Measurements from ENCODE around the gene POLR2I.

Gene POLR2I

DNA sequence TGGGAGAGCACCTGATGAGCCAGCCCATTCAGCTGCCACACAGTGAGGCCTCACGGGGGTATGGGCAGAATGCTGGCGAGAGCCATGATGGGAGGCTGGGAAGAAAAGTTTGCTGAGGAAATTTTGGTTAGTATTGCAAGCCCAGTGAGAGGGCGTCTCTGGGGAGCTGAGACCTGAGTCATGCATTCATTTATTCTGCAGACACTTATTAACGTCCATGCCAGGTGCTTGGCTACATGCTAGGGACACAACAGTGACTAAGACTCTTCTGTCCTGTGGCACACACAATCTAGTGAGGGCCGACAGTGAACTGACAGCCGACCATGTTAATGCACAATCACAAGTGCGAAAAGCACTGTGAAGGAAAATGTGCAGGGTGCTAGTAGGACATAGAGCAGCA is 32.8 kb downstream of the POLR2I start:
- Histone ChIP-seq H3K36me3 (ENCODE audit: control insufficient read depth in 2 of 2, insufficient read depth in 1 of 2, low read length in 2 of 2) (peaks cover 77 to 96% of the 10 kb centered on the region in 2 experiments), H3K4me3 (ENCODE audit: low read depth, low read length) (no peak overlapping the region), H3K27ac (ENCODE audit: extremely low read depth, low read depth, low read length) (no peak overlapping the region), H3K9me3 (ENCODE audit: control insufficient read depth, insufficient read depth, low read depth, low read length) (no peaks in the 10 kb centered on the region), H3K4me1 (ENCODE audit: control insufficient read depth, insufficient read depth, low read length) (0 out of 2 replicates have a peak, but pooled peaks cover 2% of the 10 kb centered on the region)
- ChIA-PET POLR2A (interaction anchor here (0.6 to 1.2 kb wide), 2 partner anchors 10 to 1393 kb away, joined by 3 to 4 read pairs; no protein-coding TSS in a partner anchor), CTCF (interaction anchor here (0.6 to 2.5 kb wide), 3 partner anchors 11 to 191 kb away, joined by 3 to 8 read pairs (median 3); no protein-coding TSS in a partner anchor)
- TF ChIP-seq ZNF660 (tag by site-specific recombination; IDR thresholded peaks at IDR 0.05), result no peak
- TF ChIP-seq KLF8 (tag by site-specific recombination; IDR thresholded peaks at IDR 0.05), result no peak
- TF ChIP-seq, protein P1, sequence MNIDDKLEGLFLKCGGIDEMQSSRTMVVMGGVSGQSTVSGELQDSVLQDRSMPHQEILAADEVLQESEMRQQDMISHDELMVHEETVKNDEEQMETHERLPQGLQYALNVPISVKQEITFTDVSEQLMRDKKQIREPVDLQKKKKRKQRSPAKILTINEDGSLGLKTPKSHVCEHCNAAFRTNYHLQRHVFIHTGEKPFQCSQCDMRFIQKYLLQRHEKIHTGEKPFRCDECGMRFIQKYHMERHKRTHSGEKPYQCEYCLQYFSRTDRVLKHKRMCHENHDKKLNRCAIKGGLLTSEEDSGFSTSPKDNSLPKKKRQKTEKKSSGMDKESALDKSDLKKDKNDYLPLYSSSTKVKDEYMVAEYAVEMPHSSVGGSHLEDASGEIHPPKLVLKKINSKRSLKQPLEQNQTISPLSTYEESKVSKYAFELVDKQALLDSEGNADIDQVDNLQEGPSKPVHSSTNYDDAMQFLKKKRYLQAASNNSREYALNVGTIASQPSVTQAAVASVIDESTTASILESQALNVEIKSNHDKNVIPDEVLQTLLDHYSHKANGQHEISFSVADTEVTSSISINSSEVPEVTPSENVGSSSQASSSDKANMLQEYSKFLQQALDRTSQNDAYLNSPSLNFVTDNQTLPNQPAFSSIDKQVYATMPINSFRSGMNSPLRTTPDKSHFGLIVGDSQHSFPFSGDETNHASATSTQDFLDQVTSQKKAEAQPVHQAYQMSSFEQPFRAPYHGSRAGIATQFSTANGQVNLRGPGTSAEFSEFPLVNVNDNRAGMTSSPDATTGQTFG (tag by site-specific recombination; IDR thresholded peaks at IDR 0.05; ENCODE audit: borderline replicate concordance), result no peak

GRCh38 chr19:36081385-36081784 is 33.3 kb downstream of the POLR2I start:
- no peaks in the 10 kb centered on the region for H3K9me3 ChIP-seq (ENCODE audit: control insufficient read depth, insufficient read depth, low read depth, low read length)
- ChIA-PET POLR2A (no interaction called here), CTCF (interaction anchor here (0.6 to 1.4 kb wide), 2 partner anchors 20 to 190 kb away, joined by 3 to 6 read pairs; no protein-coding TSS in a partner anchor)
- H3K4me3 ChIP-seq (ENCODE audit: low read depth, low read length), result no peak overlapping the region
- peaks cover 74 to 96% of the 10 kb centered on the region in 2 experiments for H3K36me3 ChIP-seq (ENCODE audit: control insufficient read depth in 2 of 2, insufficient read depth in 1 of 2, low read length in 2 of 2)
- H3K4me1 ChIP-seq (ENCODE audit: control insufficient read depth, insufficient read depth, low read length), result 0 out of 2 replicates have a peak, but pooled peaks cover 2% of the 10 kb centered on the region
- H3K27ac ChIP-seq (ENCODE audit: extremely low read depth, low read depth, low read length), result 0 out of 2 replicates have a peak overlapping the region, but pooled peaks have one; percentile 1
- TF ChIP-seq ZNF155 (tag by site-specific recombination; IDR thresholded peaks at IDR 0.05) (no peak), KLF17 (tag by site-specific recombination; IDR thresholded peaks at IDR 0.05) (no peak), ZNF138 (tag by site-specific recombination; IDR thresholded peaks at IDR 0.05; ENCODE audit: borderline replicate concordance) (no peak), ZNF341 (tag by site-specific recombination; IDR thresholded peaks at IDR 0.05; ENCODE audit: low read depth) (no peak), ZNF248 (tag by site-specific recombination; IDR thresholded peaks at IDR 0.05) (no peak)

DNA sequence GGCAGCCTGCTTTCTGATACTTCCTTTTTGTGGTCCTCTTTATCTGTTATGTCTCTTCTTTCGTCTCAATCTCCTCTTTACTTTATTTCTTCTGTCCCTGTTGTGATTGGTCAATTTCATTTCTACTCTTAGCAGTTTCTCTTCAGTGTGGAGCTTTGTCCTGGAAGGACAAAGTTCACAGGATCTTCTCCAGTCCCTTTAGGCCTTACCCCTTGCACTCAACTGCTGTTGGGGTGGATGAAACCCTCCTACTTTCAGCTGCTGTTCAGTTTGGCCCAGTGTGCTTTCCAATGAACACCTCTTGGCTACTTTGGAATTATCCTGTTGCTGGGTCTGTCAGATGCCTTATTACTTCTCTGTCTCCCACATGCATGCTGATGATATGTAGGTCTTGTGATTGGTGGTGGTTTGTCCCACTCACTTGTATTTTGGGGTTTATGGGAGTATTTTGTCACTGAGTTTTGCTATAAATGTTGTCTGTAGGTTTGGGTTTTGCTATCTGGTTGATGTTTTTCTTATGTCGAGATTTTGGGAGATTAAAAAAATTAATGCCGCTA is 35.2 kb downstream of the POLR2I start:
- ChIA-PET CTCF (interaction anchor here (0.9 to 1.3 kb wide), 2 partner anchors 8 to 19 kb away, joined by 5 to 6 read pairs; no protein-coding TSS in a partner anchor), POLR2A (interaction anchor here (1.9 kb wide), 1 partner anchor 24 kb away, joined by 4 read pairs; no protein-coding TSS in a partner anchor)
- H3K4me1 ChIP-seq (ENCODE audit: control insufficient read depth, insufficient read depth, low read length), result 0 out of 2 replicates have a peak, but pooled peaks cover 2% of the 10 kb centered on the region
- H3K9me3 ChIP-seq (ENCODE audit: control insufficient read depth, insufficient read depth, low read depth, low read length), result no peaks in the 10 kb centered on the region
- TF ChIP-seq ZNF266 (tag by site-specific recombination; IDR thresholded peaks at IDR 0.05; ENCODE audit: low read depth) (no peak), ZFP41 (tag by site-specific recombination; IDR thresholded peaks at IDR 0.05; ENCODE audit: borderline replicate concordance) (0 out of 2 replicates have a peak, but pooled peaks have one; percentile 2)
- H3K27ac ChIP-seq (ENCODE audit: extremely low read depth, low read depth, low read length), result 0 out of 2 replicates have a peak overlapping the region, but pooled peaks have one; percentile 34
- peaks cover 77 to 96% of the 10 kb centered on the region in 2 experiments for H3K36me3 ChIP-seq (ENCODE audit: control insufficient read depth in 2 of 2, insufficient read depth in 1 of 2, low read length in 2 of 2)
- no peak overlapping the region for H3K4me3 ChIP-seq (ENCODE audit: low read depth, low read length)

- peaks cover 74 to 78% of the 10 kb centered on the region in 2 experiments for H3K36me3 ChIP-seq (ENCODE audit: control insufficient read depth in 2 of 2, insufficient read depth in 1 of 2, low read length in 2 of 2)
- POLR2A ChIA-PET, result interaction anchor here (1.2 to 4.4 kb wide), 4 partner anchors 18 to 55 kb away, joined by 4 to 41 read pairs (median 4); partner anchors contain the start of genes POLR2I, TBCB, THAP8 and WDR62
- no peaks in the 10 kb centered on the region for H3K9me3 ChIP-seq (ENCODE audit: control insufficient read depth, insufficient read depth, low read depth, low read length)
- peaks cover 21% of the 10 kb centered on the region for H3K4me1 ChIP-seq (ENCODE audit: control insufficient read depth, insufficient read depth, low read length)
- no peak overlapping the region for H3K4me3 ChIP-seq (ENCODE audit: low read depth, low read length)
- TF ChIP-seq ZNF311 (tag by site-specific recombination; IDR thresholded peaks at IDR 0.05; ENCODE audit: borderline replicate concordance) (no peak), ZNF473 (tag by site-specific recombination; IDR thresholded peaks at IDR 0.05) (no peak), PRDM1 (tag by site-specific recombination; IDR thresholded peaks at IDR 0.05) (no peak), ZNF175 (tag by site-specific recombination; IDR thresholded peaks at IDR 0.05) (no peak), SCRT1 (tag by site-specific recombination; IDR thresholded peaks at IDR 0.05; ENCODE audit: borderline replicate concordance) (no peak), ZNF48 (tag by site-specific recombination; IDR thresholded peaks at IDR 0.05) (no peak)
- TF ChIP-seq, protein P2, sequence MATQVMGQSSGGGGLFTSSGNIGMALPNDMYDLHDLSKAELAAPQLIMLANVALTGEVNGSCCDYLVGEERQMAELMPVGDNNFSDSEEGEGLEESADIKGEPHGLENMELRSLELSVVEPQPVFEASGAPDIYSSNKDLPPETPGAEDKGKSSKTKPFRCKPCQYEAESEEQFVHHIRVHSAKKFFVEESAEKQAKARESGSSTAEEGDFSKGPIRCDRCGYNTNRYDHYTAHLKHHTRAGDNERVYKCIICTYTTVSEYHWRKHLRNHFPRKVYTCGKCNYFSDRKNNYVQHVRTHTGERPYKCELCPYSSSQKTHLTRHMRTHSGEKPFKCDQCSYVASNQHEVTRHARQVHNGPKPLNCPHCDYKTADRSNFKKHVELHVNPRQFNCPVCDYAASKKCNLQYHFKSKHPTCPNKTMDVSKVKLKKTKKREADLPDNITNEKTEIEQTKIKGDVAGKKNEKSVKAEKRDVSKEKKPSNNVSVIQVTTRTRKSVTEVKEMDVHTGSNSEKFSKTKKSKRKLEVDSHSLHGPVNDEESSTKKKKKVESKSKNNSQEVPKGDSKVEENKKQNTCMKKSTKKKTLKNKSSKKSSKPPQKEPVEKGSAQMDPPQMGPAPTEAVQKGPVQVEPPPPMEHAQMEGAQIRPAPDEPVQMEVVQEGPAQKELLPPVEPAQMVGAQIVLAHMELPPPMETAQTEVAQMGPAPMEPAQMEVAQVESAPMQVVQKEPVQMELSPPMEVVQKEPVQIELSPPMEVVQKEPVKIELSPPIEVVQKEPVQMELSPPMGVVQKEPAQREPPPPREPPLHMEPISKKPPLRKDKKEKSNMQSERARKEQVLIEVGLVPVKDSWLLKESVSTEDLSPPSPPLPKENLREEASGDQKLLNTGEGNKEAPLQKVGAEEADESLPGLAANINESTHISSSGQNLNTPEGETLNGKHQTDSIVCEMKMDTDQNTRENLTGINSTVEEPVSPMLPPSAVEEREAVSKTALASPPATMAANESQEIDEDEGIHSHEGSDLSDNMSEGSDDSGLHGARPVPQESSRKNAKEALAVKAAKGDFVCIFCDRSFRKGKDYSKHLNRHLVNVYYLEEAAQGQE (tag by site-specific recombination; IDR thresholded peaks at IDR 0.05), result peak; percentile 94
- H3K27ac ChIP-seq (ENCODE audit: extremely low read depth, low read depth, low read length), result peak overlapping the region; percentile 31; the same call in 1 of the 2 replicates
- CTCF ChIA-PET, result interaction anchor here (0.7 to 4.2 kb wide), 6 partner anchors 9 to 525 kb away, joined by 3 to 42 read pairs (median 5); no protein-coding TSS in a partner anchor
These were observed 41.4 kb downstream of the POLR2I start for GRCh38 chr19:36073121-36073876.
